ENCODE measurements around the gene SH3TC1.

Gene SH3TC1

DNA sequence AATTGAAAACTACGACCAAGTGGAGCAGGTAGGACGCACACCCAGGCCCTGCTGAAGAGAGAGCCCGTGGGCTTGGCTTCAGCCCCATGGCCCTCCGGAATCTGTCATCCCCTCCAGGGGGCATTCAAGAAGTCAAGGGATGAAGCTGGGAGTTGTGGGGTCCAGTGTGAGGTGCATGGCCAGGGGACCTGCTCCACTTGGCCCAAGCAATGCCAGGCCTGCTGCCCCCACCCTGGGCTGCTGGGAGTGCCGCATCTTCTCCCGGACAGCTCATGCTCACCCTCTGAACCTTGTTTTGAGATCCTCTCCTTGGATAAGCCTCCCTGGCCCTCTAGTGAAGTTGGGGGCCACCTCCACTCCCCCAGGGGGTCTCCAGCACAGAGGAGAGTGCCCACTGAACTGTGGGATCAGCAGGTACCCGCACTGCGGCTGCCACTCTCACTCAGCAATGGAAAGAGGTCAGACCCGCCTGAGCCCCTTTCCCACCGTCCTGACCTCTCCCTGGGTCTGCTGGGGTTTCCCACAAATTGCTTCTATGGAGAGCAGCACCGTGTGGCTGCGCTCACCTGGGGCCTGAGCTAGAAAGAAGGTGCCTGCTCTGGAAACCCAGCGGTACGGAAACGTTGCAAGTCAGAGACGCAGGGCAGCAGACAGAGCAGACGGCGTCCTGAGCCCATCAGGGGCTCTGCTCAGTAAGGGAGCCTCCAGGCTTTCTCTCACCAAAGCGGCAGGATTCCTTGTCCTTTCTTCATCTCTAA lies 35.5 kb upstream of the SH3TC1 start:
- in situ Hi-C loops (cut with HindIII; ENCODE audit: low sequenced_read_pairs) = no loop called here

DNA sequence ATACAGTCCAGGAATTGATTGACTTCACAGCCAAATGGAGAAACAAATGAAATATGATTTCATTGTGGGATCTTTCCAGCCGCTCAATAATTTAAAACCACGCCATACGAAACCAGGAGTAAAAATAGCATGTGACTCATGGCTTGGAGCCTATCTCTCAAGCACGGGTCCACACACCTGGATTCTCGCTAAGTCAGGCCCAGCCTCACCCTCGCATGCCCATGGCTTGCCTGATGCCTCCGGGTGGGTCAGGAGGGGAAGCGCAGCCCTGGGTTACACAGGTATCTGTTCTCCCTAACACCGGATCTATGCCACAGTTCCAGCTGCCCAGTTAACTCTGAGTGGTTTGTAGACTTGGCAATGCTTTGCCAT lies 34.9 kb upstream of the SH3TC1 start:
- in situ Hi-C loops (cut with HindIII; ENCODE audit: low sequenced_read_pairs) = no loop called here

DNA sequence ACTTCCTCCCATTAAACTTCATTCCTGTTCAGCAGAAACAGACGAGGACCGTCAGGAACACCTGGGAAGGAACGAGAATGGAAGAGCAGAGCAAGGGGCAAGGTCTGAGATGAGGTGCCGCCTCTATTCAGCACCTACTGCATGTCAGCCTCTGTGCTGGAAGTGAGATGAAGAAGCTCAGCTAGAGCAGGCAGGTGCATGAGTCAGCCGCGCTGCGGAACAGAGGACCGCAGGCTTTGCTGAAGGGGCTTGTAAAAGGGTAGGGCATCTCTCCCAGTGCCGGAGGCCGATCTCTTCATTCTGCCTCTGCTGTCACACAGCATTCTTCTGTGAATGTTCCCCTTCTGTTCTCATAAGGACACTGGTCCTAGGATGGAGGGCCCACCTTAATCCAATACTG lies 34.4 kb upstream of the SH3TC1 start:
- in situ Hi-C loops (cut with HindIII; ENCODE audit: low sequenced_read_pairs) = no loop called here

DNA sequence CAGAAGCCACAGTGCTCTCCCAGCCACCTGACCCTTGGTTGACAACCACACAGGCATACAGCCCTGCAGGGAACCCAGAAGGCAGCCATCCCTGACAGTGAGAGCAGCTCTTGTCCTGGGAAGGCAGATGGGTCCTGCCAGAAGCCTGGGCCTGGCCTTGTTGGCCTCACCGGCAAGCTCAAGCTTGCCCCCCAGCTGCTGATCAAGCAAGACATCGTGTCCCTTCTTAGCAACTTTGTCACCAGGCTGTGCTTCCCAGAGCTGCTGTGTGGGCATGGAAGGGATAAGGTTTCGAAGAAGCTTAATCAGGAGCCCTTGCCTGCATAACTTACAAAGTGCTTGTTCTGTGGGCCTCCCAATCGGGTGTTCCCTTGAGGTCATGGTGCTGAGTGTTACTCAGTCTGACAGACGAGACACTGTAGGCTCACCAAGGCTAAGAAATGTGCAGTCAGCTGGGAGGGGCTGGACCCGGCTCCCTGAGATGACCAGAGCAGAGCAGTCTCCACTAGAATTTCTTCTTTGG lies 33.7 kb upstream of the SH3TC1 start:
- in situ Hi-C loops (cut with HindIII; ENCODE audit: low sequenced_read_pairs) = no loop called here

DNA sequence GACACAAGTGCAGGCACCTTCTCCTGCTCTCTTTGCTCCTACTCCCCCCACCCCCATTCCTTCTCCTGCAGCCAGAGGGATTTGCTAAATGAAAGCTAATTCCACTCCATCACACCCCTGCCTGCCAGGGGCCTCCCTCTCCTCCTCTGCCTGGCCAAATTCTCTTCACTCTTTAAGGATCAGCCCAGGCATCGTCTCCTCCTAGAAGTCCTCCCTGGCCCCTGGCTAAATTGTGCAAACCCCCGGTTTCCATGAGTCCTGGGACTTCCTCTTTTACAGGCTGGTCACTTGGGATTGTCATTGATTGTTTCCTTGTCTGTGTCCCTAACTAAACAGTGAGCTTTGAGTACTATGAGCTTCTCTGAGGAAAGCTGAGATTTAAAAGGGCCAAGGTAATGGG lies 31.8 kb upstream of the SH3TC1 start:
- in situ Hi-C loops (cut with HindIII; ENCODE audit: low sequenced_read_pairs) = no loop called here

DNA sequence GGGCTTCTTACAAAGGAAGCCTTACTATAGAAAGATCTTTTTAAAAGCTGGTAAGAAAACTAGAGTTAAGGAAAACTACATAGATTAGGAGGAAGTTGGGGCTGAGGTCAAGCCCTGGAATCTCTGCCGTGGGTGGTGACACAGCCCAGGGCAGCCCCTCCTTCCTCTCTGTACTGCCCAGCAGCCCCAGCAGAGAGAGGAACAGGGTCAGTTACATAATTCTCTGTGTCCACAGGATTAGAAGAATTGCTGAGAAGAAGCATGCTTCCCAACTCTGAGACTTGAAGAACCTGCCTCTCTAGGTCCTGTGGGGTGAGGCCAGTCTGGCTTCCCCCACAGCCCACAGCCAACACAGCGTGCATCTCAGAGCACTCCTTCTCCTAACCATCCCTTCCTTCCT lies 31.3 kb upstream of the SH3TC1 start:
- in situ Hi-C loops (cut with HindIII; ENCODE audit: low sequenced_read_pairs) = no loop called here

DNA sequence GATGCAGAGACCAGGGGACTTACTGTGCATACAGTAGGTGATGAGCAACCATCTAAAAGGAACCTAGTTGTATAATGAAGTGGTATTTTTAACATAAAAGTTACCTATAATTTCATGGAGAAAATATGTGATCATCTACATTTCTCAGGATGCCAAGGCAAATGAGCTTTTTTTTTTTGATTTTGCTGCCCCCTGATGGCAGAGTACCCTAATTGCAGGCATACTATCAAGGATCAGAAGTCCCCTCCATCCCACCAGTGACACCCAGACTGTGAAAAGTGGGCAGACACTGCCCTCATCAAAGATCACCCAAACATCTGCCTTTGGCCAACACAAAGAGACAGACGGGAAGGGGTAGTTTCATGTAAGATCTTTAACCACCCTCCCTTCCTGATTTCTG lies 30.9 kb upstream of the SH3TC1 start:
- in situ Hi-C loops (cut with HindIII; ENCODE audit: low sequenced_read_pairs) = no loop called here

DNA sequence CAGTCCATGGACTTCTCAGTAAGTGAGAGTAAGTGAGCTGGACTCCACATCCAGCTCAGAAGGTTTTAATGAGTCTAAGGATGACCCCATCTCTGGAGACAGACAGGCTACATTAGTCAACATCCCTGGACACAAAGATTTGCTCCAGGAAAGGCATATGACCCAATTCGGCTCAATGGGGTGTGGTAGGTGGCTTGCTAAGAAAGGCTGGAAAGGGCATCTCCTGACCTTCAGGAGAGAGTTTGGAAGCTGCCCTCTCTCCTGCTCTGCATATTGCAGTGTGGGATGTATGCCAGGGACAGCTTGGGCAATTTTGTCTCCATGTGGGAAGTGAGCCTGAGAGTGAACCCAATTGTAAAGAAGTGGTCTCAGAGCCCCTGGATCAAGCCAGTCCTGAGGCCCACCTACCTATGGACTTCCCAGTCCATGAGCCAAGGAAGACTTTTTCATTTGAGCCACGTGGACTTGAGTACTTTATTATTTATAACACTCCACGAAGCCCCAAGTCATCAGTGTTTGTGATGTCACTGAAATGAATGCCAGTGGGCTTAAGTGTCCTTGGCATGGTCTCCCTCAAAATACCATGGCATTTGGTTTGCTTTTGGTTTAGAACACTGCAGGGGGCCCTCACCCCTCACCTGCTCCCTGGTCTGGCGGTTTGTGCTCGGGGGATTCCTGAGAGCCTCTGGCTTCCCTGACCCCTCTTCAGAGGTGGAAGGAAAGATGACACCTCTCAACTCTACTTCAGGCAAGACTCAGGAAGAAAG lies 30.1 kb upstream of the SH3TC1 start:
- in situ Hi-C loops (cut with HindIII; ENCODE audit: low sequenced_read_pairs) = no loop called here

DNA sequence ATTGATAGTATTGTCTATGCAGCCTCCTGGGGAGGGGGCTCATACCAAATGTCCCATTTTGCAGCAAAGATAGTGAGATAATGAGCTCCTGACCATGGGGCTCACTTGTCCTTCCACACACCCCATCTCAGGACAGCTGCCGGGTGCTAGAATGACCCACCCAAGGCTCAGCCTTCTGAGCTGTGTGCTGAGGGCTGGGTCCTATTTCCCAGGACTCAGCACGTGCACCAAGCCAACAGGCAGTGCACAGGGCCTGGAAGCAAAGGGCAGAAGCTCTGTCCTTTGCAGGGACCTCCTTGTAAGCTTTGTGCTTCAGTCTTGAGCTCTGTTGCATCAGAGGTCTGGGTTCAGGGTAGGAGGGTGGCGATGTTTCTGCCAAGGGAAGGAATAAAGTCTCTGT lies 29.3 kb upstream of the SH3TC1 start:
- in situ Hi-C loops (cut with HindIII; ENCODE audit: low sequenced_read_pairs) = loop anchor here (5.0 kb wide), 2 partner anchors 53 to 83 kb away; no protein-coding TSS in a partner anchor

DNA sequence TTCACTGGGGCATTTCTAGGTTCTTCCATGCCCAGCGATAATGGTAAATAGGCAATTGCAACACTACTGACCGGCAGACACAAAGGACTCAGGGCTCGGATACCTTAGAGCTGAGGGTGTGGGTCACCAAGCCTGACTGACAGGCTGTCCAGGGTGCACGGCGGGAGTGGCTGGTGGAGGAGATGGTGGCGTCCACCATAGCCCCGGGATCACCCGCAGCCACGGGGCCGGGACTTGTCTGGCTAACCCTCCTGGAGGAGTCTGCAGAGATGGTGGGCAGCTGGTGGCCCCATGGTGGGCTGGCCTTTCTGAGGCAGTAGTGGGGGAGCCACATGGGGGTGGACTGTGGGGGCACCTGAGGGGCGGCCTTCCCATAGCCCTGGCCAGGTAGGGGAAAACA lies 28.7 kb upstream of the SH3TC1 start:
- in situ Hi-C loops (cut with HindIII; ENCODE audit: low sequenced_read_pairs) = loop anchor here (5.0 kb wide), 2 partner anchors 52 to 82 kb away; no protein-coding TSS in a partner anchor

DNA sequence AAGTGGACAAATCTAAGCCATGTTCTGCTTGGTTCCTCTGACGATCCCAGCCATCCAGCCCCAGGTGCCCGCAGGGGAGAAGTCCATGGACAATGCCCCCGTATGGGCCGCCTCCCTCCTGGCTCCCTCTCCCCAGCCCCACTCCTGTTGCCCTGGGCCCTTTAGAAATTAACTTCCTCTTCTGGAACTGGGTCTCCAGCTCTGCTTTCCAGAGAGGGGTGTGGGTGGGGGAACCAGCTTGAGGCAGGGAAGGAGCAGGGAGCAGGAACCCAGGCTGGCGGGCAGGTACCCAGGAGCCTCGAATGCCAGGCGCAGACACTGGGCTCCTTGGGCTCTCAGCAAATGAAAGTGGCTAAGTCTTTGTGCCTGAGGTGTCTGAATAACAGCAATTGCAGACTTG lies 27.8 kb upstream of the SH3TC1 start:
- in situ Hi-C loops (cut with HindIII; ENCODE audit: low sequenced_read_pairs) = loop anchor here (5.0 kb wide), 2 partner anchors 51 to 81 kb away; no protein-coding TSS in a partner anchor

DNA sequence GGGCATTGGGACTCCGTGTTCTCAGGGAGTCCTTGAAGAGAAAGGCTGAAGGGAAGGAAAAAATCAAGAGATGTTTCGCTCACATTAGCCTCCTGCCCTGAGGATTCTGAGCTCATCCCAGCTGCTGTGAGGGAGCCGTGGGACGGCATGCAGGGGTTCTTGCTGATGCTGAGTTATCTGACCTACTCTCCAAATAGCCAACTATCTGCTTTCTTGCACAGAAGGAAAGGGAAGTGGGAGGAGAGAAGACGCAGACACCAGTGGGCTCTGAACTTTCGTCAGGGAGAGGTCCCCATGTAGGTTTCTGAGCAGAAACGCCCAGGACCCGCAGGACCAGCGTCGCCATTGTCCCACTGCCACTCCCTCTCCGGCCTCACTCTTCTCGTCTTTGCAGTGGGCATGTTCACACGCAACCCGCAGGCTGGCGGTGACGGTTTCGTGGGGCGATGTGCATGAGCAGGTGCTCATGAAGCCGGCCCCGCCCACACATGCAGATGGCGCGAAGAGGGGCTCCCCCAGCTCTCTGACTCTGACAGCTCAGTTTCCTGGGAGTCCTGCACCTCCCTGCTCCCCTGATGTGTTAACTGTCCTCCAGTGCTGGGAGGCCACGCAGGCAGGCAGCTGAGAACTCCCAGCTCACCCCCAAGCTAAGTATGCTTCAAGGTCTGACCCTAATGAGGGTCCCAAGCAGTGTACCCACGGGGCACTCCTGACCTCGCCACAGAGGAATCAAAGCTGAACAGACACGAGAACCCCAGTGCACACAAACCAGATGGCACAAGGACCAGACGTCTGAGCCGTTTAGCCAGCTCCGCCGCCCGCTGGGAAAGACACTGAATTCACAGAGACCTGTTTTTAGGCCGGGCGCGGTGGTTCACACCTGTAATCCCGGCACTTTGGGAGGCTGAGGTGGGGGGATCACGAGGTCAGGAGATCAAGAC lies 26.8 kb upstream of the SH3TC1 start:
- in situ Hi-C loops (cut with HindIII; ENCODE audit: low sequenced_read_pairs) = loop anchor here (5.0 kb wide), 2 partner anchors 50 to 80 kb away; no protein-coding TSS in a partner anchor

DNA sequence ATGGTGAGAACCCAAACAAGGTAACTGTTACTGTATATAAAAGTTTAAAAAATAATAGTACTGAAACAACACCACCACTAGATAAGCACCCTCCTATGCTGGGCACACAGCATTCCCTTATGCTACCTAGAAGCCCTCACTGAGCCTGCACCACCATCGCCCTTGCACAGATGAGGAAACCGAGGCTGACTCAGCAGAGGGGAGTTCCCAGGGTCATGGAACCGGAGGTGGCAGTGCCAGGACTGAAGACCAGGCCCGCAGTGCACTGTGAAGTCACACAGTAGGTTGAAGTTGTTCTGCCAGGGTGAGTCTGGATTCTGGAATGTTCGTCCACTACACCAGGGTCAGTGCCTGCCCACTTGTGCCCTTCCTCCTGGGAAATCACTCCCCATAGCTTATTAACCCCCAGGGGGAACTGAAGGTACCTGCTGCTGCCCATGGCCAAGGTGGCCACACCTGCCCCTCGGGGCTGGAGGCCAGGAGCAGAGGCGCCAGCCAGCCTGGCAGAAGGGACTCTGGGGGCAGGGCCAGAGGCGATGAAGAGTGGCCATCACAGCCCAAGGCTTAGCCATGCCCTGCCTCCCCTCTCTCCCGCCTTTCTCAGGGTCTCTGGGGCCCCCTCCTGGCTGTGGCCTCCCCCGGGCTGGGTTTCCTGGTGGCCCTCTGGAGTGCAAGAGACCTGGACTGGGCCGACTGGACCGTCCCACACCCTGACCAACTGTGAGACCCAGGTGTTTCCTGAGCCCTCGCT lies 25.4 kb upstream of the SH3TC1 start:
- in situ Hi-C loops (cut with HindIII; ENCODE audit: low sequenced_read_pairs) = loop anchor here (5.0 kb wide), 2 partner anchors 49 to 79 kb away; no protein-coding TSS in a partner anchor

DNA sequence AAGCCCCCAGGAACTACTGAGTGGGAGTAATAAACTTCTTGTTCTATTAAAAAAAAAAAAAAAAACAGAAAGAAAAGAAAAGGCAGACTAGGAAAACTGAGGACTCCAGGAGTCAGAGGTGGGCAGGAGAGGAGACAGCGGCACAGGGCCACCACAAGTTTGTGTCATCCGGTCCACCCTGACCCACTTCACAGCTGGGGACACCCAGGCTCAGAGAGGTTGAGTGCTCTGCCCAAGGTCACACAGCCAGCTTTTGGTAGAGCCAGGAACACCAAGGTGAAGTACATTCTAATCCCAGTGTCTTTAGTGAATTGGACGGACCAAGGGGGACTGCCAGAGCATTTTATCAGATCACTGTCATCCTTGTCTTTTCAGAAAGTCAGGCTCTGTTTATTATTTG lies 24.1 kb upstream of the SH3TC1 start:
- in situ Hi-C loops (cut with HindIII; ENCODE audit: low sequenced_read_pairs) = loop anchor here (5.0 kb wide), 2 partner anchors 47 to 77 kb away; no protein-coding TSS in a partner anchor

DNA sequence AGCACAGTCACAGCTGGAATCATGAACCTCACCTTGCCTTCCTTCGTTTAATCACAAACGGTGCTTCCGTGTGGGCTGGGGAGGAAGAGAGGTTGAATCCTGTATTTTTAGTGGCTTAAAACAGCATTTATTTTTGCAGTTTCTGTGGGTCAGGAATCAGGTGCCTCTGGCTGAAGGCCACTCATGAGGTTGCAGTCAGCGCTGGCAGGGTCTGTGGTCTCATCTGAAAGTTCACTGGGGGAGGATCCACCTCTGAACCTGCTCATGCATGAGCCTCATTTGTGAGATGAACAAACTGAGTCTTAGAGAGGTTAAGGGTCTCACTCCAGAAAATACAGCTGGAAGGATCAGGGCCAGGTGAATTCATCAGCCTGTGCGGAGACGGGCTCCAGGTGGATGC lies 23.4 kb upstream of the SH3TC1 start:
- in situ Hi-C loops (cut with HindIII; ENCODE audit: low sequenced_read_pairs) = no loop called here

DNA sequence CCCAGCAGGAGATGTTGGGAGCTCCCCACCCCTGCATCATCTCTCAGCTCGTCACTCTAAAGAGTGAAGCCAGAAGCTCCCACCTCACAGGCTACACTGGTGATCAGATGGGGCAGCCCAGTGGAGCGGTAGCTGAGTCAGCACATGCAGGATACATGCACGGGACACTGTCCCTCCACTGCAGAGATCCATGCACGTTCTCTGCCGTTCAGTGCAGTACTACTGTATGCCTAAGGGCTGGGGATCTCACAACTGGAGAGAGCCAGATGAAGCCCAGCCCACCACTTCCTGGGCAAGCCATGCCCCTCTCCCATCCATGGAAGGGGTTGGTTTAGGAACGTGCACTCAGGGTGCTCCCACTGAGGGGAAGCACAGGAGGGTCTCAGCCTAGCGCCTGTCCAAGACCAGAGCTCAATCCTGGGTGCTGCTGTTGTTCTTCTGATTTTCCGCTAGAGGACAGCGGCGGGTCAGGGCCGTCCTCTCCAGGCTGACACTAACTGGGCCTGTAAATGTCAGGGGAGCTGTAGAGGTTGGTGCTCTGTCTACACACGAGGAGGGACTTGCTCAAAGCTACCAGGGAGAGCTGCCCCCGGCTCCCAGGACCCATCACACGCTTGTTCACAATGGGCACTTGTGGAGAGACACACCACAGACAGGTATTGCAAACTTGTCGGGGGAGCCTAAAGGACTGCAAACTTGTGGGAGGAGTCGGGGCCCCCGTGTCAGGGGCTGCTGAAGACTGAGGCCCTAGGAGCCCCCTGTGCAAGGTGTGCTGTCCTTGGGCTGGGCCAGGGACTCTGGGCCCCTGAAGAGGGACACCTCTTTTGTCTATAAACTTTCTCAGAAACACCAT lies 22.3 kb upstream of the SH3TC1 start:
- in situ Hi-C loops (cut with HindIII; ENCODE audit: low sequenced_read_pairs) = no loop called here

DNA sequence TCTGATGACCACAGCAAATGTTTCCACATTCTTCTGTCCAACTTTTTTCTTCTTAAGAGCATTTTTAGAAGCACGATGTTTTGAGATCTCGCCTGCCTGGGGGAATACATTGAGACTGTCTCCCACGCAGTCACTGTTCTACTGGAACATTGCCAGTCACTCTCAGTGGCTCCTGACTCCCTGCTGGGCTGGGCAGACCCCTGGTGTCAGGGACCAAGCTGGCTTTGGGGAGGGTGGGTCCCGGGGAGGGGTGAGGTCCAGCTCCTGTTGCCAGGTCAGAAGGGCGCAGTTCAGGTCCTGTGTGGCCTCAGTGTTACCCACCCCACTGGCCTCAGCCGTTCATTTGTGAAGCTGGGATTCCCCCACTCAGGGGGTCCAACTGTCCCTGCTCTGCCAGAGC lies 21.5 kb upstream of the SH3TC1 start:
- in situ Hi-C loops (cut with HindIII; ENCODE audit: low sequenced_read_pairs) = no loop called here

DNA sequence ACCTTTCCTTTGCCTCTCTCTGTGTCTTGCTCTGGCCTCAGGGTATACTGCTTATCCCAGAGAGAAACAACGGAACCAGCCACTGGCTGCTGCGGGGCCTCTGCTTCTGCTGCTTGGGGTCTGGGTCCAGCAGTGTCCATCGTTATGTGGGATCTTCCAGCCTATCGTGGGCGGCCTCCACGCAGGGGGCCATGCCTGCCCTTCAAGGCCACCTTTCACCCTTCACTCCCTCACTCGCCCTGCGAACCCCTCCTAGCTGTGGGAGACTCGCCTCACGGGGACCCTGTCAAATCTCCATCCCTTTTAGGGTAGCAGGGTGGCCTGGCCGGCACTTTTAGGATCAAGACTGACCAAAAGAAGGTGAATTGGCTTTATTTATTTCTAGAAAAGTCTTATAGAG lies 21.1 kb upstream of the SH3TC1 start:
- in situ Hi-C loops (cut with HindIII; ENCODE audit: low sequenced_read_pairs) = no loop called here

DNA sequence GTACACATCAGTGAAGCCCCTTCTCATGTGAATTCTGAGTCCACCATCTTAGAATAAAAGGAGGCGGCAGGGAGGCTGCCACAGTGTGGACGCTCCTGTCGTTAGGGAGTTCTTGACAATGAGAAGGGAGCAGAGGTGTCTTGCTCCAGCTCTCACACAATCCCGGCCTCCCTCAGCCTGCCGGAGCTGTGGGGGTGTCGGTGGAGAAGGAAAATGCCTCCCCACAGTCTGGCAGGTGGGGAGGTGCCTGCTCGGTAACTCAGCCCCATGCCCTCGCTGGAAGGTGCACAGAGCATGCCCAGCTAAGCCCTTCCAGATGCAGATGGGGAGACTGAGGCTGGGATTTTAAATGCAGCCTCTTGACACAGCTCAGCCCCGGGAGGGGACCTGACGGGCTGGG lies 20.0 kb upstream of the SH3TC1 start:
- in situ Hi-C loops (cut with HindIII; ENCODE audit: low sequenced_read_pairs) = no loop called here

Measured in endothelial cell of hepatic sinusoid (primary cell).